Activated CD4-positive, alpha-beta T cell treated with anti-CD3 and anti-CD28 coated beads, Interleukin-2, amount 10 ng/mL, durations not matched to agents 7 days and 5 days (primary cell): ENCODE measurements around the gene AASDHPPT. TPM values are rescaled to one million over a fixed set of nuclear protein-coding genes. Genes with fewer than 3 reads are reported as not detected.
A peak's percentile ranks its signal among the peaks of the same experiment; 100 is the strongest.

Experiments
- CTCF ChIA-PET: fragments of 350-600 bp; sonication (Branson Sonifier 250); formaldehyde crosslinking; loops from one replicate; lab custom pipeline; 2021; ENCODE audit warnings: antibody characterized with exemption; lab: Charles Lee
- POLR2A ChIA-PET: fragments of 350-600 bp; sonication (Branson Sonifier 250); formaldehyde crosslinking; loops from one replicate; lab custom pipeline; 2021; ENCODE audit warnings: antibody characterized with exemption; lab: Charles Lee
- DNase-seq: peaks from one replicate; pipeline ENCODE4 v3.0.0-alpha.2; 2020
- H3K27ac Mint-ChIP-seq: one replicate; pipeline ENCODE4 v1.8.0; 2021; ENCODE audit warnings: mild to moderate bottlenecking, moderate library complexity, mixed read lengths
- H3K27me3 Mint-ChIP-seq: one replicate; pipeline ENCODE4 v1.8.0; 2021; ENCODE audit warnings: mixed read lengths
- H3K36me3 Mint-ChIP-seq: one replicate; pipeline ENCODE4 v1.8.0; 2021; ENCODE audit warnings: low read depth, mixed read lengths
- H3K4me1 Mint-ChIP-seq: one replicate; pipeline ENCODE4 v1.8.0; 2021; ENCODE audit warnings: mixed read lengths
- H3K4me3 Mint-ChIP-seq: one replicate; pipeline ENCODE4 v1.8.0; 2021; ENCODE audit warnings: mild to moderate bottlenecking, moderate library complexity, mixed read lengths
- H3K9me3 Mint-ChIP-seq: one replicate; pipeline ENCODE4 v1.8.0; 2021; ENCODE audit warnings: mixed read lengths
- total RNA-seq, 2 experiments: library from RNA; stranded (reverse); gene quantifications; one replicate each; pipeline ENCODE4 v1.2.3, GENCODE V29; 2021

The AASDHPPT gene
- total RNA-seq, 2 experiments from 2014 or later: 30.5 to 35.2 TPM

DNA sequence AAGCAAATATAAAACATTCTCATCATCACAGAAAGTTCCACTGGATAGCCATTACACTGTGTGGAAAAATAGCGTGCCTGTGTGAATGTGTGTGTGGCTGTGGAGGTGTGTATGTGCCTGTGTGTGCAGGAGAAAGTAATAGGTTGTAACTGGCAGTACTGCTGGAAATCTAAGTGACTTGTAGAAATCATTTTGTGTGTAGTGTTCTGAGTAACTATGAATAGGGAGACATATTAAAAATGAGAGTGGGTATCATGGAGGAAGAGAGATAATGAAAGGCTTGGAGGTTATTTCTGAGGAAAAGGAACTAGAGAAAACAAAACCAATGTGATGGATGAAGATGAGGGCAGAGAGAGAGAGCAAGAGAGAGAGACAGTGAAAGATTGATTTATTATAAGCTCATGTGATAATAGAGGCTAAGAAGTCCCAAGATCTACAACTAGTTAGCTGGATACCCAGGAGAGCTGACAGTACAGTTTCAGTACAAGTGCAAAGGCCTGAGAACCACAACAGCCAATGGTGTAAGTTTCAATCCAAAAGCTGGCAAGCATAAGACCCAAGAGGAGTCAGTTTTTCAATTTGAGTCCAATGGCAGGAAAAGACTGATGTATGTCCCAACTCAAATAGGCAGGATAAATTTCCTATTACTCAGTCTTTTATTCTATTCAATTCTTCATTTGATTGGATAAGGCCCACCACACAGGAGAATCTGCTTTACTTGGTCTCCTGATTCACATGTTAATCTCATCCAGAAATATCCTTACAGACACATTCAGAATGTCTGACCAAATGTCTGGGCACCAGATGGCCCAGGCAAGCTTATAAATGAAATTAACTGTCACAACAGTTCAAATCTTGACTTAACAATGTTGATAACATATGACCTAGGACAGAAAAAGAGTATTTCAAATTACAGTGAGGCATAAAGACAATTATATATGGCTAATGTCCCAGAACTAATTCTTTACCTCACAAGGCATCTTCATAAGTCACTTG lies 15.2 kb upstream of the AASDHPPT start:
- Mint-ChIP-seq H3K9me3 (no peaks in the 10 kb centered on the region), H3K4me3 (no peak overlapping the region), H3K27ac (no peak overlapping the region), H3K36me3 (peaks cover 11% of the 10 kb centered on the region), H3K27me3 (no peaks in the 10 kb centered on the region), H3K4me1 (peaks cover 13% of the 10 kb centered on the region)
- DNase-seq: no peak
- POLR2A ChIA-PET: no interaction called here
- CTCF ChIA-PET: interaction anchor here (0.9 kb wide), 1 partner anchor 13 kb away, joined by 3 read pairs; no protein-coding TSS in a partner anchor

DNA sequence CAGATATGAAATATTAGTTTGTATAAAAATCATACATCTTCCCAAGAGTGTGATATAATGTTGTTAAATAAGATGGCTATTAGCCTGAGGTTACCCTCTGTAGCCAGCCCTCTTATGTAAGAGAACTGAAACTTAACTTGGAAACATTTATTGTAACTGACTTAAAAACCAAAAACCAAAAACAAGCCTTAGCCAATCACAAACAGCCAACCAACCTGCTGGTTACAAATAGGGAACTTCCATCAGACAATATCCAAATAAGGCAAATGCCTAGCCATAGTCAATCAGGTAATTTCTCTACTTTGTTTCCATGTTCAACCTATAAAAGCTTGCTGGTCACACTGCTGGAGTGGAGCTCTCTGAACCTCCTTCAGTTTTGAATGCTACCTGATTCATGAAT lies 14.5 kb upstream of the AASDHPPT start:
- H3K4me3 Mint-ChIP-seq: no peak overlapping the region
- H3K27me3 Mint-ChIP-seq: no peaks in the 10 kb centered on the region
- ChIA-PET CTCF (interaction anchor here (0.9 to 1.2 kb wide), 3 partner anchors 13 to 34 kb away, joined by 3 read pairs; partner anchors contain the start of genes AASDHPPT and KBTBD3), POLR2A (no interaction called here)
- no peak for DNase-seq
- peaks cover 13% of the 10 kb centered on the region for H3K4me1 Mint-ChIP-seq
- no peaks in the 10 kb centered on the region for H3K9me3 Mint-ChIP-seq
- no peak overlapping the region for H3K27ac Mint-ChIP-seq
- H3K36me3 Mint-ChIP-seq: peaks cover 6% of the 10 kb centered on the region

DNA sequence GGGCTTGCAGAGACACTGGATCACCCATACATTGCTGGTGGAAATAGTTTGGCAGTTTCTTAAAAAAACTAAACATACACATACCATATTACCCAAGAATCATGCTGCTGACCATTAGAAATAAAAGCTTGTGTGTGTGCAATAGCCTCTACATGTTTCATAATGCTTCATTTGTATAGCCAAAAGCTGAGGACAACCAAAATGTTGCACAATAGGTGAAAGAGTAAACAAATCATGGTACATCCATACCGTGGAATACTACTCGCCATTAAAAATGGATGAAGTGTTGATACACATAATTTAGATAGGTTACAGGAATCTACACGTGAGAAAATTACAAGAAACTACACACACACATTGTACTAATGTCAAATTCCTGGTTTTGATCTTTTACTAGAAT lies 6.9 kb upstream of the AASDHPPT start:
- Mint-ChIP-seq H3K27ac (no peak overlapping the region), H3K4me3 (no peak overlapping the region), H3K4me1 (peaks cover 8% of the 10 kb centered on the region), H3K36me3 (peaks cover 5% of the 10 kb centered on the region), H3K27me3 (no peaks in the 10 kb centered on the region), H3K9me3 (no peaks in the 10 kb centered on the region)
- ChIA-PET POLR2A (no interaction called here), CTCF (no interaction called here)
- no peak for DNase-seq

DNA sequence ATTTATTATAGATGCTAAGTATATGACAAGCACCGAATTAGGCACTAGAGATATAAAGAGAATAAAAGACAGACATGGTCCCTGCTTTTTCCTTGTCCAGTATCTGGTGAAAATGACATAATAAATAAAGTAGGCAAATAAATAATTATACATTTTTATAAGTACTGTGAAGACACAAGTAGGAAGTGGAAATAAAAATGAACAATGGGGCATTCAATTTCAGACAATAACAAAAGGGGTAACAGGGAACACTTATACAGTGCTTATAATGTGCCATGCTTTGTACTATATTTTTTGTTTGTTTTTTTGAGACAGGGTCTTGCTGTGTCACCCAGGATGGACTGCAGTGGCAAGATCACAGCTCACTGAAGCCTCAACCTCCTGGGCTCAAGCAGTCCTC lies 4.7 kb upstream of the AASDHPPT start:
- Mint-ChIP-seq H3K27me3 (no peaks in the 10 kb centered on the region), H3K4me3 (no peak overlapping the region), H3K36me3 (peaks cover 5% of the 10 kb centered on the region), H3K9me3 (no peaks in the 10 kb centered on the region), H3K27ac (no peak overlapping the region), H3K4me1 (peaks cover 19% of the 10 kb centered on the region)
- no peak for DNase-seq
- ChIA-PET CTCF (interaction anchor here (0.7 kb wide), 1 partner anchor 12 kb away, joined by 3 read pairs; no protein-coding TSS in a partner anchor), POLR2A (no interaction called here)

DNA sequence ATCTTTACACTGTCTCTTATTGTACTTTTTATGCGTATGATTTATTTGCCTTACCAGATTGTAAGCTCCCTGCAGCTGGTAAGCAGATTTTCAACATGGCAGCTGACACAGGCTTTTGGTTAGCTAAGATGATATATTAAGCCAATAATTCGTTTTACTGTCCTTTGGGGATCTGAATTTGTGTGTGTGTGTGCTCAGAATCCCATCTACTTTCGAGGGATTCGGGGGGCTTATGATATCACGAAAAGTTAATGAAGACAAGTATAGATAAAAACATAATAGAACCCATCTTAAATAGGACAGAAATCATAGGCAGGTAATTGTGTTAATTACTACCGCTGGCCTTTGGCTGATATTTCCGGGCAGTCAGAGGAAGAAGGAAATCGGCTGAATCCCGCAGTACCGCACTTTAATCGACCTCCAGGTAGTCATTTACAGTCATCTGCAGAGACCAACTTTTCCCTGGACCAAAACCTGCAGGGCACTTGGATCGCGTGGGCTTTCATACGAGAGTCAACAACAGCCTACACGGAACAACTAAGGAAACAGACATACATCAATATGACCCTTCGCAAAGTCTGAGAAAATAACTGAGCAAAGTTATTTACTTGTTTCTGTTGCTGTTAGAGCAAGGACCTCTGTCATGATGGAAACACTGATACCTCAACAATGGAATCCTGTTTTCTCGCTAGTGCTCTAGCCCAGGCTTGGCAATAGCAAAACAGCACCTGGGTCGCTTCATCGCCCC lies 1.1 kb upstream of the AASDHPPT start:
- POLR2A ChIA-PET: no interaction called here
- CTCF ChIA-PET: interaction anchor here (0.9 to 1.2 kb wide), 6 partner anchors 13 to 69 kb away, joined by 3 to 4 read pairs (median 3); no protein-coding TSS in a partner anchor

DNA sequence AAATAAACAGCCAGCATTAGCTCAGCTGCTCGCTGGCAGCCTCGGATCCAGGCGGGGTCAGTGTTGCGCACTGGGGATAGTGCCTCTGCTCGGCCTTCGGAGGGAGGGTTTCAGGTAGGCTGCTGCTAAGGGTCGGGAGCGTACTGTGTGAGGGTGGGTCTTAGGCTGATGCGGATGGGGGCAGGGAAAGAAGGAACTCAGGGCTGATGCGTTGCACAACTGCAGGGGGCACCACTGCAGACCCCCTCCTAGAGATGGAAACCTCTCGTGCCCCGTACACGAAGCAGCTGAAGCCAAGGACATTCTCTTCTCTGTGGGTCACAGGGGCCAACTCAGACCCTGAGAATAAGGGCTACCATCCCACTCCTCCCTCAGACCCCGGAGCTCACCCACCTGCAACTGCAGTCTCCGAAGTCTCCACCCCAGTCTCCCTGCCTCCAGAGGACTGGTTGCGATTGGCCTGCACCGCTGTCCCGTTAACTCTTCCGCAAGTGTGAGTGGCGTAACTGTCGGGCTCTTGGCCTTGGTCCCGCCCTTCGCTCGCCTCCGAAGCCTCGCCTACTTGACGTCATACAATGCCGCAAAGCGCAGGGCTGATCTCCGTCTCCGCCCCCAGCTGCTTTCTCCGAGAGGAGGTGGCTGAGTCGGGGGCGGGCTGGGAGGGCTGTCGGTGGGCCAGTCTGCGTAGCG lies 398 bp upstream of the AASDHPPT start, which contains the start of gene KBTBD3:
Gene KBTBD3 (minus strand): TSS at position 429 of the 690 bp plus-strand sequence. CDS start 18,250 bp downstream, outside the sequence.
- Mint-ChIP-seq H3K36me3 (peaks cover 24% of the 10 kb centered on the region), H3K9me3 (no peaks in the 10 kb centered on the region), H3K27ac (peak within 1 kb of the TSS; percentile 91), H3K4me3 (peak within 1 kb of the TSS; percentile 95), H3K4me1 (peaks cover 51% of the 10 kb centered on the region), H3K27me3 (no peaks in the 10 kb centered on the region)
- DNase-seq: peak; percentile 99
- ChIA-PET POLR2A (no interaction called here), CTCF (interaction anchor here (0.5 to 1.2 kb wide), 6 partner anchors 13 to 70 kb away, joined by 3 to 4 read pairs (median 3); no protein-coding TSS in a partner anchor)

More for the DNA sequence above, 1.1 kb upstream of the AASDHPPT start:
- peak overlapping the region; percentile 95 for H3K4me3 Mint-ChIP-seq
- no peaks in the 10 kb centered on the region for H3K27me3 Mint-ChIP-seq
- H3K9me3 Mint-ChIP-seq: no peaks in the 10 kb centered on the region
- DNase-seq: peak; percentile 12
- H3K27ac Mint-ChIP-seq: peak overlapping the region; percentile 91
- peaks cover 18% of the 10 kb centered on the region for H3K36me3 Mint-ChIP-seq
- H3K4me1 Mint-ChIP-seq: peaks cover 46% of the 10 kb centered on the region

DNA sequence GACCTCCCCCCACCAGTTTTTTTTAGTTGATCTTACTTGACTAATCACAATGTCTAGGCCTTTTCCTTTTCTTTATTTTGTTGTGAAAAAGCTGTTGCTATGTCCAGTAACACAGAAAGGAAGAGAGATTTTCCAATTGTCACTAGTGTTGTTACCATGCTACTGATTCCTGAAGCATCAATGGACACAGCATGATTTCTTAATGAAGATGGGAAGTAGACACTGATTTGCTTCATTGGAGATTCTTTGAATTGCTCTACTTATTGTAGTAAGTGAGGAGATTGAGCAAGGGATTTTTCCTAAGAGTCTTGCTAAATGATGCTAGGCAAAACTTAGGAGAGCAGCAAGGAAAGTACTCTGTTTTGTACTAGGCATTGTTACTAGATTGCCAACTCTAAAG lies 4.6 kb downstream of the AASDHPPT start:
- H3K9me3 Mint-ChIP-seq: no peaks in the 10 kb centered on the region
- POLR2A ChIA-PET: no interaction called here
- H3K27ac Mint-ChIP-seq: no peak overlapping the region
- CTCF ChIA-PET: no interaction called here
- H3K27me3 Mint-ChIP-seq: no peaks in the 10 kb centered on the region
- H3K4me3 Mint-ChIP-seq: no peak overlapping the region
- no peak for DNase-seq
- peaks cover 34% of the 10 kb centered on the region for H3K36me3 Mint-ChIP-seq
- peaks cover 42% of the 10 kb centered on the region for H3K4me1 Mint-ChIP-seq

DNA sequence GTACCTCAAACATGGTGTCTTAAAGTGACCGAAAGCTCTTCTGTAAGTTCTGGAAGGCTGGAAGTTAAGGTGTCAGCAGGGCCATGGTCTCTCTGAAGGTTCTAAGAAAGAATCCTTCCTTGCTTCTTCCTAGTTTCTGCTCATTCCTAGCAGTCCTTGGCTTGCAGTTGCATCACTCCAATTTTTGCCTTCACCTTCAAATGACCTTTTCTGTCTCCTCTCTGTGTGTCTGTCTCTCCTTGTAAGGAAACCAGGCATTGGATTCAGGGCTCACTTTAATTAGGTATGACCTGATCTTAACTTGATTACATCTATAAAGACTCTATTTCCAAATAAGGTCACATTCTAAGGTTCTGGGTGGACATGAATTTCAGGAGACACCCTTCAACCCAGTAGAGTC lies 8.7 kb downstream of the AASDHPPT start:
- Mint-ChIP-seq H3K27ac (no peak overlapping the region), H3K27me3 (no peaks in the 10 kb centered on the region), H3K4me1 (peaks cover 34% of the 10 kb centered on the region), H3K36me3 (peaks cover 26% of the 10 kb centered on the region), H3K9me3 (no peaks in the 10 kb centered on the region), H3K4me3 (no peak overlapping the region)
- ChIA-PET POLR2A (no interaction called here), CTCF (no interaction called here)
- DNase-seq: no peak

DNA sequence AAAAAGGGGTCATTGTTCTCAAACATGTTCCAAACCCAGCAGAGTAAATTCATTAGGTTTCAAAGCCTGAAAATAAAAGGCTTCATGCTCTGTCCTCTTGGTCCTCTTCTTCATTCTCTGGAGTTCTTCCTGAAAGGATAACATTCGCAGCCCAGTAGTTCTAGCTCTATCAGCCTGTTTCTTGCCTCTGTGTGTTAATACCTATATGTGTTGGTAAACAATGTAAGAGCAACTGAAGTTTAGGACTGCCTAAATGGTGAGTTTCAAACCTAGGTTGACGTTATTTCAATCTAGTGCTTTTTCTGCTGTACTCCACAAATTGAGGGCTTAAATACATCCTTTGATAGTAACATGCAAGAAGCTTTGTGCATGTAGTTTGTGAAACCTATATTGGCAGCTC lies 9.4 kb downstream of the AASDHPPT start:
- ChIA-PET CTCF (interaction anchor here (0.8 kb wide), 1 partner anchor 28 kb away, joined by 3 read pairs; no protein-coding TSS in a partner anchor), POLR2A (no interaction called here)
- Mint-ChIP-seq H3K36me3 (peaks cover 27% of the 10 kb centered on the region), H3K27me3 (no peaks in the 10 kb centered on the region), H3K27ac (no peak overlapping the region), H3K9me3 (no peaks in the 10 kb centered on the region), H3K4me1 (peaks cover 35% of the 10 kb centered on the region), H3K4me3 (no peak overlapping the region)
- no peak for DNase-seq

DNA sequence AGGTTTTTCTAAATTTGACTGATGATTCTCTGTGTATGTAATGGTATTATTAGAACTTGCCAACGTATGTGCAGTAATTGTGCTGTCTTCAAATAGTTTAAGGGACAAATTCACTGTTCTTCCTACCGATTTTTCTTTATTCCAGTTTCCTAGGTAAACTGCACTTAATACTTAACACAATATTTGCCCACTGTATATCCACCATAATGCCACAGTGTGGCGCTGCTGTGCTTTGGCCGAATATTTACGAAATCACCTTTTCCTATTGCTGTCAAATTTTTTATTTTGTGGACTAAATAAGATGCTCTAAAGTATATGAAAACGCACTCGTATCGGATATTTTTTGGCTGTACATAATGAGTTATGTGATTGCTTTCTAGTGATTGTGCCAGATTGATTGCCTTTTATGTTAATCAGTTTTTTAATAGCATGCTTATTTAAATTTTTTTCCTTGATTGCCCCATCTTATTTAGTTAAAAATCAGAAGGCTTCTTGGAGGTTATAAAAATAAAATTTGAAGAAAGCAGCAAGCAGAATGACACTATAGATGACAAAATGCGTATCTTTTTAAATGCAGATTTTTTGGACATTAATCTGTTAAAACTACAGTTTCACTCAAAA lies 10.5 kb downstream of the AASDHPPT start:
- Mint-ChIP-seq H3K27ac (no peak overlapping the region), H3K4me3 (no peak overlapping the region), H3K27me3 (no peaks in the 10 kb centered on the region), H3K9me3 (no peaks in the 10 kb centered on the region), H3K4me1 (peaks cover 32% of the 10 kb centered on the region), H3K36me3 (peaks cover 32% of the 10 kb centered on the region)
- CTCF ChIA-PET: interaction anchor here (0.7 to 0.8 kb wide), 2 partner anchors 22 to 29 kb away, joined by 3 read pairs; no protein-coding TSS in a partner anchor
- peak; percentile 44 for DNase-seq
- POLR2A ChIA-PET: no interaction called here

DNA sequence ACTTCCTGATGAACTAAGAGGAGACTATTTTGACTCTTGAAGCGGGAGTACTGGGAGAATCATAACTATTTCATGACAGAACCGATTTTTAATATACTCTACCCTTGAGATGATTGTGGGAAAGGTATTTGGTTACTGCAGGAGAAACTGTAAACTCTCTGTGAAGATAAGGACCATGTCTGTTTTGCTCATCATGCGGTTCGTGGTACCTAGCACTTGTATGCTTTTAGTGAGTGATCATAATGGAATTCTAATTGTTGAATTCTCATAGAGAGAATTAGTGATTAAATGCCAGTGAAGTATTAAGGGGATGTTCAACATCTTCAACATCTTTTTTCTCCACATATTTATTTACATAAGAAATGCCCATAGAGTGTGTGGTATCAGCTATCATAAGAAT lies 11.4 kb downstream of the AASDHPPT start:
- no peak for DNase-seq
- H3K27ac Mint-ChIP-seq: no peak overlapping the region
- H3K4me1 Mint-ChIP-seq: peaks cover 32% of the 10 kb centered on the region
- no peaks in the 10 kb centered on the region for H3K27me3 Mint-ChIP-seq
- H3K4me3 Mint-ChIP-seq: no peak overlapping the region
- H3K36me3 Mint-ChIP-seq: peaks cover 27% of the 10 kb centered on the region
- ChIA-PET CTCF (no interaction called here), POLR2A (no interaction called here)
- H3K9me3 Mint-ChIP-seq: no peaks in the 10 kb centered on the region
